Activated CD8-positive, alpha-beta memory T cell treated with anti-CD3 and anti-CD28 coated beads, Interleukin-2, amount 10 ng/mL, durations not matched to agents 7 days and 5 days (primary cell): ENCODE measurements around the gene ARL15. TPM values are rescaled to one million over a fixed set of nuclear protein-coding genes. Genes with fewer than 3 reads are reported as not detected.

ENCODE experiments used
- ATAC-seq: fragments of 150-1000 bp; cut with Tn5 transposase; one replicate; pipeline ENCODE4 v1.10.0; 2021; ENCODE audit warnings: moderate library complexity
- CTCF ChIA-PET: fragments of 350-600 bp; sonication (Branson Sonifier 250); formaldehyde crosslinking; loops from one replicate; lab custom pipeline; 2021; ENCODE audit warnings: antibody characterized with exemption; lab: Charles Lee
- DNase-seq: peaks from one replicate; pipeline ENCODE4 v3.0.0-alpha.2; 2020
- H3K27ac Mint-ChIP-seq: one replicate; pipeline ENCODE4 v1.8.0; 2021; ENCODE audit warnings: mild to moderate bottlenecking, mixed read lengths
- H3K27me3 Mint-ChIP-seq: one replicate; pipeline ENCODE4 v1.8.0; 2021; ENCODE audit warnings: mixed read lengths
- H3K36me3 Mint-ChIP-seq: one replicate; pipeline ENCODE4 v1.8.0; 2021; ENCODE audit warnings: mild to moderate bottlenecking, mixed read lengths
- H3K4me1 Mint-ChIP-seq: one replicate; pipeline ENCODE4 v1.8.0; 2021; ENCODE audit warnings: mixed read lengths
- H3K4me3 Mint-ChIP-seq: one replicate; pipeline ENCODE4 v1.8.0; 2021; ENCODE audit warnings: mild to moderate bottlenecking, moderate library complexity, mixed read lengths
- H3K9me3 Mint-ChIP-seq: one replicate; pipeline ENCODE4 v1.8.0; 2022; ENCODE audit warnings: low read depth, mixed read lengths
- total RNA-seq, 2 experiments: library from RNA; stranded (reverse); gene quantifications; one replicate each; pipeline ENCODE4 v1.2.3, GENCODE V29; 2021

The ARL15 gene
- total RNA-seq, 2 experiments from 2014 or later, result 10.6 to 12.6 TPM

- no peaks in the 10 kb centered on the region for H3K9me3 Mint-ChIP-seq
- H3K27ac Mint-ChIP-seq, result no peak overlapping the region
- no peak for DNase-seq
- H3K4me1 Mint-ChIP-seq, result no peaks in the 10 kb centered on the region
- no peak overlapping the region for H3K4me3 Mint-ChIP-seq
- CTCF ChIA-PET, result no interaction called here
- ATAC-seq, result no peak
- H3K36me3 Mint-ChIP-seq, result no peaks in the 10 kb centered on the region
- peaks cover 2% of the 10 kb centered on the region for H3K27me3 Mint-ChIP-seq
Measured at GRCh38 chr5:54242297-54242696, 68.1 kb downstream of the ARL15 start.

- Mint-ChIP-seq H3K9me3 (no peaks in the 10 kb centered on the region), H3K36me3 (no peaks in the 10 kb centered on the region), H3K27ac (no peak overlapping the region), H3K27me3 (no peaks in the 10 kb centered on the region), H3K4me1 (peaks cover 3% of the 10 kb centered on the region), H3K4me3 (no peak overlapping the region)
- DNase-seq, result no peak
- CTCF ChIA-PET, result interaction anchor here (0.9 to 2.5 kb wide), 11 partner anchors 9 to 1064 kb away, joined by 3 to 13 read pairs (median 4); partner anchors contain the start of genes ARL15 and GPX8
- no peak for ATAC-seq
Measured at GRCh38 chr5:54234304-54234933, 76.0 kb downstream of the ARL15 start.

- no peaks in the 10 kb centered on the region for H3K36me3 Mint-ChIP-seq
- no peak overlapping the region for H3K27ac Mint-ChIP-seq
- no peak for ATAC-seq
- H3K4me1 Mint-ChIP-seq, result peaks cover 6% of the 10 kb centered on the region
- H3K9me3 Mint-ChIP-seq, result no peaks in the 10 kb centered on the region
- DNase-seq, result no peak
- no peak overlapping the region for H3K4me3 Mint-ChIP-seq
- CTCF ChIA-PET, result interaction anchor here (0.7 to 3.4 kb wide), 3 partner anchors 13 to 753 kb away, joined by 3 to 20 read pairs (median 7); no protein-coding TSS in a partner anchor
- peaks cover 2% of the 10 kb centered on the region for H3K27me3 Mint-ChIP-seq
Measured at GRCh38 chr5:54230936-54231685, 79.3 kb downstream of the ARL15 start.

GRCh38 chr5:54229041-54229780 lies 81.2 kb downstream of the ARL15 start:
- no peak overlapping the region for H3K27ac Mint-ChIP-seq
- CTCF ChIA-PET, result interaction anchor here (0.9 to 3.4 kb wide), 13 partner anchors 13 to 1059 kb away, joined by 3 to 20 read pairs (median 4); no protein-coding TSS in a partner anchor
- ATAC-seq, result peak; percentile 71
- no peaks in the 10 kb centered on the region for H3K9me3 Mint-ChIP-seq
- H3K4me3 Mint-ChIP-seq, result no peak overlapping the region
- peak; percentile 82 for DNase-seq
- peaks cover 2% of the 10 kb centered on the region for H3K4me1 Mint-ChIP-seq
- H3K36me3 Mint-ChIP-seq, result no peaks in the 10 kb centered on the region
- peaks cover 2% of the 10 kb centered on the region for H3K27me3 Mint-ChIP-seq

- H3K4me1 Mint-ChIP-seq, result peaks cover 2% of the 10 kb centered on the region
Measured at GRCh38 chr5:54227759-54228158, 82.6 kb downstream of the ARL15 start.

GRCh38 chr5:54227109-54227508 lies 83.3 kb downstream of the ARL15 start:
- Mint-ChIP-seq H3K9me3 (no peaks in the 10 kb centered on the region), H3K27ac (no peak overlapping the region), H3K4me1 (peaks cover 2% of the 10 kb centered on the region), H3K27me3 (peaks cover 2% of the 10 kb centered on the region), H3K36me3 (no peaks in the 10 kb centered on the region), H3K4me3 (no peak overlapping the region)
- DNase-seq (no peak), ATAC-seq (no peak)
- CTCF ChIA-PET, result interaction anchor here (1.1 to 1.6 kb wide), 2 partner anchors 17 to 263 kb away, joined by 3 to 4 read pairs; no protein-coding TSS in a partner anchor

More at GRCh38 chr5:54227759-54228158, 82.6 kb downstream of the ARL15 start:
- Mint-ChIP-seq H3K27me3 (peaks cover 2% of the 10 kb centered on the region), H3K4me3 (no peak overlapping the region), H3K9me3 (no peaks in the 10 kb centered on the region), H3K36me3 (no peaks in the 10 kb centered on the region), H3K27ac (no peak overlapping the region)
- DNase-seq, result no peak
- CTCF ChIA-PET, result interaction anchor here (1.1 to 3.4 kb wide), 3 partner anchors 262 to 750 kb away, joined by 3 to 20 read pairs (median 8); no protein-coding TSS in a partner anchor
- ATAC-seq, result no peak

- Mint-ChIP-seq H3K4me1 (peaks cover 2% of the 10 kb centered on the region), H3K27me3 (peaks cover 2% of the 10 kb centered on the region), H3K36me3 (no peaks in the 10 kb centered on the region), H3K9me3 (no peaks in the 10 kb centered on the region), H3K4me3 (no peak overlapping the region), H3K27ac (no peak overlapping the region)
- CTCF ChIA-PET, result interaction anchor here (1.6 kb wide), 1 partner anchor 17 kb away, joined by 4 read pairs; no protein-coding TSS in a partner anchor
- no peak for ATAC-seq
- no peak for DNase-seq
Measured at GRCh38 chr5:54226215-54226614, 84.2 kb downstream of the ARL15 start.

GRCh38 chr5:54224103-54224826 lies 86.1 kb downstream of the ARL15 start:
- Mint-ChIP-seq H3K9me3 (no peaks in the 10 kb centered on the region), H3K27me3 (peaks cover 2% of the 10 kb centered on the region), H3K36me3 (no peaks in the 10 kb centered on the region), H3K4me3 (no peak overlapping the region), H3K4me1 (peaks cover 2% of the 10 kb centered on the region), H3K27ac (no peak overlapping the region)
- no peak for ATAC-seq
- CTCF ChIA-PET, result no interaction called here
- no peak for DNase-seq

GRCh38 chr5:54222336-54222735 lies 88.0 kb downstream of the ARL15 start:
- no peaks in the 10 kb centered on the region for H3K27me3 Mint-ChIP-seq
- ATAC-seq, result no peak
- H3K36me3 Mint-ChIP-seq, result no peaks in the 10 kb centered on the region
- H3K4me3 Mint-ChIP-seq, result no peak overlapping the region
- DNase-seq, result no peak
- no peaks in the 10 kb centered on the region for H3K9me3 Mint-ChIP-seq
- CTCF ChIA-PET, result interaction anchor here (1.6 kb wide), 1 partner anchor 12 kb away, joined by 8 read pairs; no protein-coding TSS in a partner anchor
- no peaks in the 10 kb centered on the region for H3K4me1 Mint-ChIP-seq
- H3K27ac Mint-ChIP-seq, result no peak overlapping the region

- no peaks in the 10 kb centered on the region for H3K27me3 Mint-ChIP-seq
- CTCF ChIA-PET, result interaction anchor here (1.6 kb wide), 1 partner anchor 13 kb away, joined by 8 read pairs; no protein-coding TSS in a partner anchor
- H3K27ac Mint-ChIP-seq, result no peak overlapping the region
- DNase-seq (no peak), ATAC-seq (no peak)
- H3K4me3 Mint-ChIP-seq, result no peak overlapping the region
- H3K9me3 Mint-ChIP-seq, result no peaks in the 10 kb centered on the region
- H3K36me3 Mint-ChIP-seq, result no peaks in the 10 kb centered on the region
- no peaks in the 10 kb centered on the region for H3K4me1 Mint-ChIP-seq
Measured at GRCh38 chr5:54221135-54221534, 89.2 kb downstream of the ARL15 start.

- no peak for DNase-seq
- CTCF ChIA-PET, result no interaction called here
- no peak overlapping the region for H3K4me3 Mint-ChIP-seq
- no peak for ATAC-seq
- no peaks in the 10 kb centered on the region for H3K27me3 Mint-ChIP-seq
- H3K27ac Mint-ChIP-seq, result no peak overlapping the region
- no peaks in the 10 kb centered on the region for H3K36me3 Mint-ChIP-seq
- H3K9me3 Mint-ChIP-seq, result no peaks in the 10 kb centered on the region
- H3K4me1 Mint-ChIP-seq, result no peaks in the 10 kb centered on the region
Measured at GRCh38 chr5:54220230-54221040, 89.9 kb downstream of the ARL15 start.
